ENCODE results near the gene INO80B.
A peak's percentile ranks its signal among the peaks of the same experiment; 100 is the strongest.
"Not testable (repeated sequence)": the region's sequence is repeated elsewhere in the genome, so short reads cannot be mapped to it uniquely, and the experiment has no call there.

Gene INO80B

GRCh38 chr2:74426181-74426758, 28.6 kb upstream of the INO80B start:
- DNase-seq, result no peak

- DNase-seq, result no peak
Observed at GRCh38 chr2:74427551-74427950, 27.3 kb upstream of the INO80B start.

DNA sequence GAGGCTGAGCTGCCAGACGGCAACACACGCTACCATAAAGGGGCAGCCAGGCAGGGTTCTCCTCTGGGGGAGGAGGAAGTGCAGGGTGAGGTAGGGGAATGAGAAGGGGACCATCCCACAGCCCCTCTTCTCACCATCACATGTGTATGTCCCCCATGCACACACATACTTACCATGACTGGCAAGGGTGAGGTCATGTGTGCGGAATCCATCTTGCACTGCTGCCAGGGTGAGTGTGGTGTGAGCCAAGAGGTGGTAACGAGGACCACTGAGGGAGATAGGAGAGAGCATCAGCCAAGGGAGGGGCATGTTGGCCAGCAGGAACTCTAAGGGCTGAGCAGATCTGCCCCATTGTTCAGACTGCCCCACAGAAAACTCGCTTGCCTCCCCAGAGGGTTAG, 26.2 kb upstream of the INO80B start:
- no peak for DNase-seq

- DNase-seq, result no peak
Observed at GRCh38 chr2:74429487-74430451, 25.1 kb upstream of the INO80B start.

- DNase-seq, result no peak
Observed at GRCh38 chr2:74430502-74430901, 24.4 kb upstream of the INO80B start.

DNA sequence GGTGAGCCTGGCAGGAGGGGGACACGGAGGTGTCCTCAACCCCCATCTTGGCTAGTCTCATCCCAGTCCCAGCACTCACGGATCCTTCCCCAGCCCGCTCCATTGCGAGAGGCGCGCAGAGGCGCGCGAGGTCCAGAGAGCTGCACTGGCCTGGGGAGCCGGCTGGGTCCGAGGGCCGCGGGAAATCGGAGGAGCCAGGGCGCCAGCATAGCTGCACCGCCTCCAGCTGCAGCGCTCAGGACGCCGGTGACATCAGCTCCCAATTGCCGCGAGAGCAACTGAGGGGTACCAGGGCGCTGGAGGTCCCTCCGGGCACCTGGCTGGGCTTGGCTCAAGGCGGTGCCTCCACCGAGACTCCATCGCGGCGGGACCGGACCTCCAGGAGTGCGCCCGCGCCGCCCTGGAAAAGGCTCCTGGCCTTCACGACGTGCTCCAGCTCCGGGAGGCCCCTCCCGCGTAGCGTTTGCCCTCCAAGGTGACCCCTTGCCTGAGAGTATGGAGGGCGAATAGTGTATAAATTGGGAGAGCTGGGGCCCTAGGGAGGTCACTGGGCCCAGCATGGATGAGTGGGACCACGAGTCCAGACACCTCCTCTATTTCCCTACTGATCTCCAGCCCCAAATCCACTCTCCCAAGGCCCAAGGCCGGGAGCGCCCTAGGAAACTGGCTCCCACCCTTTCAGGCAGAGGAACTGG, 18.6 kb upstream of the INO80B start:
- DNase-seq, result no peak

DNA sequence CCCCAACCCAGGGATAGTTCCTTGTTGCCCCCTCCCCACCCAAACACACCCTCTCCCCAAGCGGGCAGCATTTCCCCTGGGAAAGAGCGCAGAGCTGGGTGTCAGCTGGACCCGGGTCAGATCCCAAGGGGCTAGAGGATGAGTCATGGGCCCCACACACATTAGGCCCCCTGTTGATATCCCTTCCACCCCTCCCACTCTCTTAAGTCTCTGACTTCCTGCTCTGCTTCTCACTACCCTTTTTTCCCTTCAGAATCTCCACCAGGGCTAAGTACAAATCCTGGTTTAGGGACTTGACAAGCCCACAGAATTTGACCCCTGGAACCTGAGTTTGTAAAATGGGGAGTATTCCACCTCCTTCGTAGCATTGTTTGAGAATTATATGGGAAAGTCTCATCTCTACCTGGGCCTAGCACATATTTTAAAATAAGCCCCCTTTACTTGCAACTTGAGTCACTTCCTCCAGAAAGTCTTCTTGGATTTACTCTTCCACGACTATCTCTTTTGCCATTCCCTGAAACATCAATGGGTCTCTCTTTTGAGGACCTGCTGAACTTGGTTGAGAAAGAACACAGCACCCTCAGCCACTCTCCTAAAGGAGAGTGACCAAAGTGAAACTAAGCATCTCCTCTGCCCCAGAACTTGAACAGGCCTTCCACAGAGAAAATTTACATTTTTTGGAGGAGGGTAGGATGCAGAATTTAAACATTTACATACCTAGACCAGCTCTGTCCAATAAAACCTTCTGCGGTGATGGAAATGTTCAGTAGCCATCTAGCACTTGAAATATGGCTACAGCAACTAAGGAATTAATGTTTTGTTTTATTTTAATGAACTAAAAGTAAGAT, 17.8 kb upstream of the INO80B start:
- DNase-seq, result no peak

GRCh38 chr2:74438248-74438647, 16.6 kb upstream of the INO80B start:
- no peak for DNase-seq

DNA sequence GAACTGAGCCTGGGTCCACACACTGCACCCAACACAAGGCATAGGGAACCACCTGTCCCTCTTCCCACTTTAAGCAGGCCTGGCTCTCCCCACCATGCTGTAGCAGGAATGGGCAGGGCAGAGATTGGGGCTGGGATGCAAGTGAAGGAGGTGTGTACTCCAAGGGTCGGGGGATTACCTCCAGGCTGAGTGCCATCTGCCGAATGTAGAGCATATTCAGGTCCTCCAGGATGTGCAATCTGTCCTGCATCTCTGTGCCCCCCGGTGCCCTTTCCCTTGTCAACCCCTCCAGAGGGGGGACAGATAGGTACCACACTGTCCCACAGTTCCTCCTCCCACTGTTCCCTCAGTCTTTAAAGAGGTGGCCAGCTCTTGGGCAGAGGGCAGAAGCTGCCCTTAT, 15.5 kb upstream of the INO80B start:
- DNase-seq, result no peak

DNA sequence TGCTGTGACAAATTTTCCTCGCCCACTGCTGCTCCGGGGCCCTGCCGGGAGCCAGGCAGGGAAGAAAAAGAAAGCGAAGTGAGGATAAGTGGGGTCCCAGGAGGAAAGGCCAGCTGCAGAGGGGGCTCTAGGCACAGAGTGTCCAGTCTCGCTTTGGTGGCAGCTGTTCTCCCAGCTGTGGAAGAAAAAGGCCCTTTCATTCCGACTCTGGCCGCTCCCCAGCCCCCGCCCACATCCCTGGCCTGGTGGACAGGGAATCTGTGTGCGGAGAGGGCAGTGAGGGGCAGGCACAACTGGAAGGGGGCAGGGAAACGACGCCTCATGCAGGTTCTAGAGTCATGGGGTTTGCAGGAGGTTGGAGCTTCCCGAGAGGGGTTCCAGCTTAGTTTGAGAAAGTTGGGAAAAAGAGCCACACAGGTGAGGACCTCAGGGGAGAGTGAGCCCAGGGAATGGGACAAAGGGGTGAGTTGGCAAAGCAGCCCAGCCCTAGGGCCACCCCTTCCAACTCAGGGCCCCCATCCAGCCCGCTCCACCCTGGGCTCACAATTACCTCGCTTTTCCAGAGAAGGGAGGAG, 15.0 kb upstream of the INO80B start:
- no peak for DNase-seq

- DNase-seq, result peak; percentile 54
Observed at GRCh38 chr2:74440378-74441169, 14.3 kb upstream of the INO80B start.

- DNase-seq, result no peak
Observed at GRCh38 chr2:74441170-74441689, 13.7 kb upstream of the INO80B start.

DNA sequence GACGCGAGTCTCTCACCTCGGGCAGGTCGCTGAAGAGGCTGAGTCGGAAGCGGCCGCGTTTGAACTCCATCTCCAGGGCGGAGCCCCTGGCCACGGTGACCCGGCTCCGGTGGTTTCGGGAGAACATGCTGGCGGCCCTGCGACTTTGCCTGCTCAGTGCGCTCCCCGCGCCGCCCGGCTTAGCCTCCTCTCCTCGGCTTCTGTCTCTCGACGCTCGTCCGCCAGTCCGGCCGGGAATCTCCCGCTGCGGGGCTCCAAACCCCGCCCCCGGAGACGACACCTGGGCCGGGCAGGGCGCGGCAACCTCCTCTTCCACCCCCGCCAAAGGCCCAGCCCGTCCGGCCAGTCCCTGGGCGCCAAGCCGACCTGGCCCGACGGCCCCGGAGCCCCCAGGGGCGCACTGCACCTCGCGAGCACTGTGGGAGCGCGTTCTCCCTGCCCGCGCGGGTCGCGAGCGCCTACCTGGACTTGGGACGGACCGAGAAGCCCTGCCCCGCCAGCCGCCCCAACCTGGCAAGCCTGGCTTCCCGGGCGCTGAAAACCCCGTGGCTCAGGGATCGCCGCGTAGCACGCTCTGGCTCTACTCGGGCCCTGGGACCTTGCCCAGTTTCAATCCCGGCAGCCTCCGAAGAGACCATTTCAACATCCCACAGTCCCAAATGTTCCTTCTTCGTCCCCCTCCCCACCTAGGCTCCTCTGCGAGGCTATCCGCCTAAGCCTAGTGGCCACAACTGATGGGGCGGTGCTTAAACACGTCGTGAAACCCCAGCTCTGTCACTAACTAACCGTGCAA, 13.0 kb upstream of the INO80B start, which contains the start of gene RTKN:
Gene RTKN, minus strand, starts transcription at position 248 of the 793 bp plus-strand sequence. Its CDS starts 121 bp downstream, at position 127.
- DNase-seq, result peak; percentile 28

DNA sequence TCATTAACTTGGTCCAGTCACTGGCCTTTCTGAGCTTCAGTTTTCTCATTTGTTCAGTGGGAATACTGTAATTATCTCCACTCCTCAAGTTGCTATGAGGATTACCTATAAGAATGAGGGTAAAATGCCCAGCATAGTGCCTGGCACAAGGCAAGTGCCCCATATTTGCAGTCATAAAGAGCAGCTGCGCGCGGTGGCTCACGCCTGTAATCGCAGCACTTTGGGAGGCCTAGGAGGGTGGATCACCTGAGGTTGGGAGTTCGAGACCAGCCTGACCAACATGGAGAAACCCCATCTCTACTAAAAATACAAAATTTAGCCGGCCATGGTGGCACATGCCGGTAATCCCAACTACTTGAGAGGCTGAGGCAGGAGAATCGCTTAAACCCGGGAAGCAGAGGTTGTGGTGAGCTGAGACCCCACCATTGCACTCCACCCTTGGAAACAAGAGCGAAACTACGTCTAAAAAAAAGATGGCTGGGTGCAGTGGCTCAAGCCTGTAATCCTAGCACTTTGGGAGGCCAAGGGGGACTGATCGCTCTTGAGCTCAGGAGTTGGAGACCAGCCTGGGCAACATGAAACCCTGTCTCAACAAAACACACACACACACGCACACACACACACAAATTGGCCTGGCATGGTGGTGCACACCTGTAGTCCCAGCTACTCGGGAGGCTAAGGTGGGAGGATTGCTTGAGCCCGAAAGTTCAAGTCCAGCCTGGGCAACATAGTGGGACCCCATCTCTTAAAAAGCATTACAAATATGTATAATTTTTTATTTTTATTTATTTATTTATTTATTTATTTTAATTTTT, 12.2 kb upstream of the INO80B start:
- not testable (repeated sequence) for DNase-seq

DNA sequence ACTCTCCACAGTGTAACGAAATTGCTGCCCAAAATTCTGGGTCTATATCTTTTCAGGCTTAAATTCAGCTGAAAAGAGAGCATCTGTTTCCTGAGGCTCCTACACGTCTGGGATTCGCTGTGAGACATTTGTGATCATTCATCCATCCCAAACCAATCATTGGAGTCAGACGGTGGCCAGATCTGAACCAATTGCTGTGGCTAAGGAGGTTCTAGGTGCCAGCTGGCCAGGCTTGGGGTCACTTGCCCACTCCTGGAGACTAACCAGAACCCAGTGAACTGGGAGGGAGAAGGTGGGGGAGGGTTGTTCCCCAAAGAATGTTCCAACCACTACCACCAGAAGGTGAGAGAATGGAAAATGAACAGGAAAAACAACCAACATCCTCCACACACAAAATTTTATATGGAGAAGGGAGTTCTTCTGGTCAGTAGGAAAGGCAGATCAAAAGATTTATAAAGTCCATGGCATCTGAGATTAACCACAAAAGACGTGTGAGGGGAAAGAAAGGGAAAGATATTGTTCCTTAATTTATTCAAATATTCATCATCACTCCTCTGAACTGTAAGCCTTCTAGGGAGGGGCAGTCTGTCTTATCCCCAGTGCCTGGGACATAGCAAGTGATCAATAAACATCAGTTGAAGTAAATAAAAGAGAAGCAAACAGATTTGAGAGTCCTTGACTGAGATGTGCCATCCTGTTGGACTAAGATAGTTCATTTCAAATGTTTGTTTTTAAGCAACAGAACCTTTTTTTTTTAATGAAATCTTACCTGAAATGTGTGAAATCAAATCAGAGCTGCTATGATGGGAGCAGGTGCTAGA, 10.2 kb upstream of the INO80B start:
- DNase-seq, result no peak

DNA sequence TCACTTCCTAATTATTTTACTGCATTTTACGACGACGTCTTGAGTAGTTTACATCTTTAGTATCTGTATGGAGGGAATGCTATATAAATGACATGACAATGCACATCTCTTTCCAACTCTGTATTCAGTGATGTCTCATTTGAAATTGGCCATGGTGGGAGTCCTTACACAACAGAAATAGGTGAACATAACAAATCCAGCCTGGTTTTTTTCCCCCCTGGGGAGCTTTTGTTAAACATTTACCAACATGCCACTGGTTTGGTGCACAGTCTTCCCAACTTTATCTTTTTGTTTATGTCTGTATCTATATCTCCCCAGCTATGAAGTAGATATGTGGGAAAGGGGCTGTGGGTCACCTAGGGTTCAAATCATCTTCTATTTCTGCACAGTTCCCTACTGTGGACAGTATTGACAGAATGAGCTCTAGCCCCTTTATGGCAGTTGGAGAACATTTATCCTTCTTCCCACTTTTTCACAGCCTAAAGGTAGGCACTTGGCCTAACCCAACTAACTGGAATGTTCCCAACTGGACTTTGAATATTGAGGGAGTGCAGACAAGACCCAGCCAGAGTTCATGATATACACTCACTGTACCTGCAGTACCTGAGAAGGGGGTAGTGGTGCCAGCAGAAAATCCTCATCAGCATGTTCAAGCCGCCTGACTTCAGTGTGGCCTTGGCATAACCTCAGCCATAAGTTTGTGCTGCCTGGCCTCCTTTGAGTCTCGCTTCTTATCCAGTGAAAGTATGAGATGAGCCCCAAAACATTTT, 7.5 kb upstream of the INO80B start:
- DNase-seq, result no peak

DNA sequence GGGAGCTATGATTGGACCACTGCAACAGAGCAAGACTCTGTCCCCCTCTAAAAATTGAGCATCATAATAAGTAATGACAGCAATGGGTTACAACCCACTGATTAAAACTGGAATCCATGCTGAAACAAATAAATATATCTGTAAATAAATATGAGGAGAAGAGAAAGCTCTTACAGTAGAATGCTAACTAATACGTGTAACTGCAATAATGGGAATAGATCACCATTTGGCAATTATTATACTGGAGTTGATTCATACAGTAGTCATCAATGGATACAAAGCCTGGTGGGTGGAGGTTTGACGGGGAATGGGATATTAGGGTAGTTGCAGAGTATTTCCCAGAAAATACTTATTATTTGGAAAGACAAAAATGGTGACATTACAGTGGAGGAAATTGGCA, 6.1 kb upstream of the INO80B start:
- DNase-seq, result no peak
